Spinal cord (tissue), 10 donors: ENCODE measurements around the gene LRP4. TPM values are rescaled to one million over a fixed set of nuclear protein-coding genes. Genes with fewer than 3 reads are reported as not detected.

Source experiments
- DNase-seq, 6 donors: peaks; one replicate each; pipeline versions ENCODE4 v3.0.0 to v3.0.0-alpha.2; 2013 to 2015; ENCODE audit warnings: low spot score in 6 of 6, low read depth in 4 of 6
- H3K27ac ChIP-seq: one replicate; pipeline ENCODE4 v1.5.1; 2013; ENCODE audit warnings: low read depth, low read length, control low read depth
- H3K27me3 ChIP-seq: one replicate; pipeline ENCODE4 v1.6.1; 2013; ENCODE audit warnings: low read length; ENCODE audit not compliant: control insufficient read depth, insufficient read depth
- H3K36me3 ChIP-seq: one replicate; pipeline ENCODE4 v1.6.1; 2013; ENCODE audit warnings: low read length; ENCODE audit not compliant: control insufficient read depth, insufficient read depth
- H3K4me1 ChIP-seq: one replicate; pipeline ENCODE4 v1.6.1; 2013; ENCODE audit warnings: low read length; ENCODE audit not compliant: control insufficient read depth, insufficient read depth
- H3K4me3 ChIP-seq: one replicate; pipeline ENCODE4 v1.5.1; 2013; ENCODE audit warnings: low read depth, low read length, control low read depth
- H3K9me3 ChIP-seq: one replicate; pipeline ENCODE4 v1.6.1; 2013; ENCODE audit warnings: low read length; ENCODE audit not compliant: control insufficient read depth, insufficient read depth
- WGBS: methylation state at CpG from one replicate; pipeline ENCODE4 v1.1.5; 2013; ENCODE audit warnings: missing lambda C conversion rate; ENCODE audit not compliant: insufficient coverage; 5-methylcytosine and 5-hydroxymethylcytosine counted together
- polyA plus RNA-seq, 2 donors: library from polyadenylated mRNA; unstranded; fragments of 120-200 nt; gene quantifications; one replicate each; pipeline ENCODE4 v1.2.1, GENCODE V29; 2013; ENCODE audit not compliant: insufficient read length in 2 of 2
- total RNA-seq, 2 donors: library from RNA; depleted of rRNA in 1 of 2; stranded (reverse); fragments of 120-200 nt in 1 of 2; fragments of >200 nt in 1 of 2; gene quantifications; one replicate each; pipeline versions ENCODE4 v1.2.3 to v1.2.4, GENCODE V29; 2013 to 2014
- donor health status: healthy.

The LRP4 gene
- total and polyA plus RNA-seq, 4 donors, result 17.7 to 72.9 (median 45.5) TPM

DNA sequence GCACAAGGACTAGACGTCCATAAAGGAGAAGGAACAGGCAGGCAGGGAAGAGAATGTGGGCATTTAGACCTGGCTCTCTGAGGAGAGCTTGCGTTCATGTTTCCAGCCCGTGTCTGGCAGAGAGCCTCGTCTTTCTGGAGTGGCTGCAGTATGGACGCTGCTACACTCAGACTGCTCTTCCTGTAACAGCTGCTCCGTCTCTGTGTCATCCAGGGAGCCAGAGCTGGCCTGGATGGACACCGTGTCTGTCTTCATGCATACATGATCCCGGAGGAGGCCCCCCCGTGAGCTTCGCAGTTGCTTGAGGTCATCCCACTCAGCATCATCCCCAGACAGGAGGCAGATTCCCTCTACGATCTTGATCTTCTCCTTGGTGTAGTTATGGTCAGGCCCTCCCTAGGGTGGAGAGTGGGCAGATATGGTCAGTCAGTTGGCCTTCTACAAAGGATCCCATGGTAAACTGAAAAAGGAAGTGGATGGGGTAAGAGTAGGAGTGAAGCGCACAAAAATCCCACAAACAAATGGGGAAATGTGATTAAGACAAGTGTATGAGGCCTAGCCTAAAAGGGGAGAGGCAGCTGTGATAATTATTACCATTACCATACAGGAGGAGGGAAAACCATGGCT lies 59.3 kb downstream of the LRP4 start:
- DNase-seq, result no peak
- H3K9me3 ChIP-seq, result no peaks in the 10 kb centered on the region
- H3K36me3 ChIP-seq, result peaks cover 28% of the 10 kb centered on the region
- no peaks in the 10 kb centered on the region for H3K27me3 ChIP-seq
- WGBS, result 94% methylated on average over 10 of the region's 12 CpGs
- H3K4me3 ChIP-seq, result no peak overlapping the region
- H3K4me1 ChIP-seq, result no peaks in the 10 kb centered on the region
- H3K27ac ChIP-seq, result no peak overlapping the region

DNA sequence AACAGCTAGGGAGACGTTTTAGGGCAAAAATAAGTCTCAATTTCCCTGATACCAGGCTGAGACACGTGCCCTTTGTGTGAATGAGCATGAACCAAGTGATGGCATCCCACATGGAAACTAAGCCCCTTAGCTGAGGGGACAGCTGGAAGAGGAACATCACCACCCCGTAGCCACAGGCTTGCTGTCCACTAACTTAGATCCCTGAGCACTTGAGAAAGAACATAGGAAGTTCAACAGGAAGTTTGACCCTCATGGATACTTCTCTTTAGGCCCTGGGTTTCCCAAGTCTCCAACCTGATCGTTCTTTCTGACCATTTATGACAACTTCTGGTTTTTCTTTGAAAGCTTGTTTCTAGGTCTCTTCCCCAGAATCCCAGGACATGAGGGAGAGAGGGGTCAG lies 60.7 kb downstream of the LRP4 start:
- no peaks in the 10 kb centered on the region for H3K27me3 ChIP-seq
- no peak overlapping the region for H3K4me3 ChIP-seq
- DNase-seq, result no peak
- H3K36me3 ChIP-seq, result peaks cover 22% of the 10 kb centered on the region
- H3K27ac ChIP-seq, result no peak overlapping the region
- no peaks in the 10 kb centered on the region for H3K9me3 ChIP-seq
- 92% methylated on average over 2 of the region's 4 CpGs for WGBS
- H3K4me1 ChIP-seq, result no peaks in the 10 kb centered on the region

DNA sequence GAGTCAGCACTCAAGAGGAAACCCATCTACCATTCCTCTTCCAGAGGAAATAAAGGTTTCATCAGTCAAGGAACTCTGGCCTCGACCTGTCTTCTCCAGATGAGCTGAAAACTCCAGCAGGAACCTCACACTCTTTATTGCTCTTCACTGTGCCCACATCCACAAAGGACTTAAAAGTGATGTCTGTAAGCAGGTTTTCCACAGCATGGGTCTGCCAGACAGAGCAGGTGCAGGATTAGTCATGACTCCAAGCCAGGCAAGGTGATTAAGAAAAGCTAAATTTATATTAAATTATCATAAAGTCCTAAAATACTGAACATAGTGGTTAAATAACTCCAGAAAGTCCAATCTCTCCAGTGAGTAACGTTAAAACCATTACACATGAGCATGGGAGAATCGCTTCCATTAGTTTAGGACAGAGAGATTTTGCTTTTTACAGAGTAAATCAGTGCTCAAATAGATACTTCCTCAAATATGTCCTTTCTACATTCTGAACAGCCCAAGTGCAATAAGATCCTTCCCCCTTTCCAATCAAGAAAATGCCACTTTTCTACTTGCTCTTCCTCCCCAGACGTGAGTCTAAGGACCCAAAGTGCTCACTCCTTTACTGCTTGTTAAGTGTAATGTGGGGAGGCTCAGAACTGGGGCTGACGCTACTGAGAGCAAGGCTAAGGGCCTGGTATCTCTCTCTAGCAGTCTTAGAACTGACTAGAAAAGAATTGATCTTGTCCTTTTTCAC lies 61.6 kb downstream of the LRP4 start:
- DNase-seq, result no peak
- H3K27me3 ChIP-seq, result no peaks in the 10 kb centered on the region
- no peaks in the 10 kb centered on the region for H3K4me1 ChIP-seq
- H3K36me3 ChIP-seq, result peaks cover 19% of the 10 kb centered on the region
- no peaks in the 10 kb centered on the region for H3K9me3 ChIP-seq
- no peak overlapping the region for H3K27ac ChIP-seq
- H3K4me3 ChIP-seq, result no peak overlapping the region
- no CpG with 5 or more reads among the region's 5 CpGs for WGBS

- no peaks in the 10 kb centered on the region for H3K4me1 ChIP-seq
- no peaks in the 10 kb centered on the region for H3K27me3 ChIP-seq
- H3K27ac ChIP-seq, result no peak overlapping the region
- H3K4me3 ChIP-seq, result no peak overlapping the region
- DNase-seq, result no peak
- H3K9me3 ChIP-seq, result no peaks in the 10 kb centered on the region
- no CpG with 5 or more reads among the region's 2 CpGs for WGBS
- peaks cover 16% of the 10 kb centered on the region for H3K36me3 ChIP-seq
Measured at GRCh38 chr11:46855863-46856262, 62.5 kb downstream of the LRP4 start.

- no peak for DNase-seq
- Histone ChIP-seq H3K4me3 (no peak overlapping the region), H3K36me3 (peaks cover 16% of the 10 kb centered on the region), H3K27me3 (no peaks in the 10 kb centered on the region), H3K27ac (no peak overlapping the region), H3K4me1 (no peaks in the 10 kb centered on the region), H3K9me3 (no peaks in the 10 kb centered on the region)
- WGBS, result no CpG with 5 or more reads among the region's 3 CpGs
Measured at GRCh38 chr11:46855167-46855566, 63.2 kb downstream of the LRP4 start.

DNA sequence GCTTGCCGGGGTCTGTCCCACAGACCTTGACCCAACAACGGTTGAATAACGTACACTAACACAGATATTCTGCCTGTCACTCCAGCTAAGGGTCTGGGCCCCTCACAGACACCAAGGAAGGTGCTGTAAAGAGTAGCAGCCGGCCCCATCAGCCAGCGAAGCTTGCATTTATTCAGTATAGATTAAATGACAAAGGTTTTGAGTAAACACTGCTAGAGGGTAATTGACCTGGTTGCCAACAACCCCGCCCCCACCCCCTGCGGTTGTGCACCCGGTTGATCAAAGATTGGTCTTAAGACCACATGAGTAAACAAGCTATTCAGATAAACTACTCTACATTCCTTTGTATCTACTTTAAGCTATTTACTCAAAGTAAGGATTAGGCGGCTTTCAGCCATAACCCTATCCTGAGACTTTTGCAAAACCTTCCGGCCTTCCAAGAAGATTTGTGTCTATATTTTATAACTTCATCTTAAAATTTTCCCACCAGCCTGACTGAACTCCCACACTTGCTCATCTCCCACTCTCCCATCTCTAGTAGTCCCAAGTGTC lies 67.4 kb downstream of the LRP4 start:
- no peaks in the 10 kb centered on the region for H3K4me1 ChIP-seq
- H3K36me3 ChIP-seq, result no peaks in the 10 kb centered on the region
- H3K9me3 ChIP-seq, result no peaks in the 10 kb centered on the region
- H3K4me3 ChIP-seq, result no peak overlapping the region
- WGBS, result 55% methylated on average over 7 of the region's 10 CpGs
- no peaks in the 10 kb centered on the region for H3K27me3 ChIP-seq
- no peak overlapping the region for H3K27ac ChIP-seq
- no peak for DNase-seq

DNA sequence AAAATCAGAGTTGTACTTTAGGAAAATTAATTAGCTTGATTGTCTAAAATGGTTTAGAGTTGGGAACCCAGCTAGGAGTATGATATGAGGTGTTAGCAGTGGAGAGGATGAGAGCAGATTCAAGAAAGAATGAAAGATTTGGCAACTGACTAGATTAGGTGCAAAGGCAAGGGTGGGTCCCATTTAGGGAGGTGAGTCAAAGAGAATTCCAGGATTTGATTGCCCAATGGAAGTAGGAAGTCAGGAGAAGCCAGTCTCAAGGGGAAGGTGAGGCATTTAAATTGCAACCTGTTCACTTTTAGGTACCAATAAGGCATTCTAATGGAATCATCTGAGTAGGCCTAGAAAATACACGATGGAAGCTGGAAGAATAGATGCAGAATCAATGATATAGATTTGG lies 68.7 kb downstream of the LRP4 start:
- H3K9me3 ChIP-seq, result no peaks in the 10 kb centered on the region

DNA sequence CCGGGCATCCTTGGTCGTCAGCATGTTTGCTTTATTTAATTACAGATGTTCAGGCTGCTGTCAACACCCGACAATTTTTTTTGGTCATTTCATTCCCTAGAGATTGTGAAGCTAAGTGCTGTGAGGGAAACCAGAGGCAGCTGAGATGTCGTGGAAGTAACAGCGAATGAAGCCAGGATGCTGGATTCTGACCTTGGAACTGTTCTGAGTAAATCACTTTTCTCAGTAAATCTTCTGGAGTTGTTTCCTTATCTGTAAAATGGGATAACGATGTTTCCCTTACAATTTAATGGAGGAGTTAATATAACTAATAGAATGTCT lies 71.9 kb downstream of the LRP4 start:
- H3K9me3 ChIP-seq, result no peaks in the 10 kb centered on the region
- no peak for DNase-seq
- no peaks in the 10 kb centered on the region for H3K36me3 ChIP-seq
- WGBS, result 0% methylated on average over 3 of the region's 6 CpGs
- H3K27ac ChIP-seq, result no peak overlapping the region
- H3K27me3 ChIP-seq, result no peaks in the 10 kb centered on the region
- H3K4me1 ChIP-seq, result peaks cover 8% of the 10 kb centered on the region
- peak overlapping the region; percentile 56 for H3K4me3 ChIP-seq

More for the DNA sequence above, 68.7 kb downstream of the LRP4 start:
- peaks cover 2% of the 10 kb centered on the region for H3K4me1 ChIP-seq
- DNase-seq, result no peak
- no peaks in the 10 kb centered on the region for H3K36me3 ChIP-seq
- 89% methylated on average over 1 of the region's 1 CpG for WGBS
- H3K4me3 ChIP-seq, result no peak overlapping the region
- no peaks in the 10 kb centered on the region for H3K27me3 ChIP-seq
- no peak overlapping the region for H3K27ac ChIP-seq

GRCh38 chr11:46845740-46846509 lies 72.4 kb downstream of the LRP4 start, which contains the start of gene CKAP5:
CKAP5 (minus strand) TSS chr11:46846280; CDS start chr11:46821231, 25,049 bp downstream.
- Histone ChIP-seq H3K4me3 (peak within 1 kb of the TSS; percentile 56), H3K36me3 (peaks cover 1% of the 10 kb centered on the region), H3K4me1 (peaks cover 8% of the 10 kb centered on the region), H3K9me3 (no peaks in the 10 kb centered on the region), H3K27ac (peak within 1 kb of the TSS; percentile 59), H3K27me3 (no peaks in the 10 kb centered on the region)
- DNase-seq, result peak; percentile 78 to 97 (median 87)
- WGBS, result 0% methylated on average over 83 of the region's 83 CpGs
